ENCODE measurements around the gene GSTM4.

GSTM4 gene

GRCh38 chr1:109624201-109625010 is 31.5 kb upstream of the GSTM4 start:
- DNase-seq (ENCODE audit: low spot score), result no peak

- DNase-seq (ENCODE audit: low spot score), result no peak
Observed at GRCh38 chr1:109625176-109625575, 30.7 kb upstream of the GSTM4 start.

- no peak for DNase-seq (ENCODE audit: low spot score)
Observed at GRCh38 chr1:109625601-109626560, 30.0 kb upstream of the GSTM4 start.

GRCh38 chr1:109626682-109627408 is 29.1 kb upstream of the GSTM4 start:
- no peak for DNase-seq (ENCODE audit: low spot score)

GRCh38 chr1:109627692-109628399 is 28.1 kb upstream of the GSTM4 start:
- DNase-seq (ENCODE audit: low spot score), result no peak

- no peak for DNase-seq (ENCODE audit: low spot score)
Observed at GRCh38 chr1:109628540-109629321, 27.2 kb upstream of the GSTM4 start.

GRCh38 chr1:109629372-109630030 is 26.4 kb upstream of the GSTM4 start:
- no peak for DNase-seq (ENCODE audit: low spot score)

- peak; percentile 37 for DNase-seq (ENCODE audit: low spot score)
Observed at GRCh38 chr1:109630081-109630897, 25.6 kb upstream of the GSTM4 start.

GRCh38 chr1:109630898-109631512 is 24.9 kb upstream of the GSTM4 start:
- DNase-seq (ENCODE audit: low spot score), result no peak

- no peak for DNase-seq (ENCODE audit: low spot score)
Observed at GRCh38 chr1:109631513-109632505, 24.1 kb upstream of the GSTM4 start.

GRCh38 chr1:109632671-109633346 is 23.1 kb upstream of the GSTM4 start:
- DNase-seq (ENCODE audit: low spot score), result no peak

- DNase-seq (ENCODE audit: low spot score), result no peak
Observed at GRCh38 chr1:109634292-109634691, 21.6 kb upstream of the GSTM4 start.

GRCh38 chr1:109634771-109635750 is 20.8 kb upstream of the GSTM4 start:
- no peak for DNase-seq (ENCODE audit: low spot score)

- no peak for DNase-seq (ENCODE audit: low spot score)
Observed at GRCh38 chr1:109635862-109636200, 20.1 kb upstream of the GSTM4 start.

- no peak for DNase-seq (ENCODE audit: low spot score)
Observed at GRCh38 chr1:109636201-109636952, 19.5 kb upstream of the GSTM4 start.

Measured in CD4-positive, alpha-beta T cell treated with Interleukin-2 at 100 ng/mL for 4 hours (primary cell).